Fibroblast of lung (primary cell): ENCODE results near the gene GARIN1A.

Experiments used
- CTCF ChIP-seq, 2 donors: IDR thresholded peaks in 1 of 2; conservative IDR thresholded peaks in 1 of 2; 1 replicate in 1 of 2; 2 replicates in 1 of 2; pipeline ENCODE4 v1.5.1; 2011 to 2012; ENCODE audit warnings: low read length in 2 of 2, control low read depth in 1 of 2, inconsistent platforms in 1 of 2, low read depth in 1 of 2, mild to moderate bottlenecking in 1 of 2
- EZH2 ChIP-seq: IDR thresholded peaks from 2 replicates; pipeline ENCODE4 v1.5.1; 2012; ENCODE audit warnings: low read length, control low read depth, mild to moderate bottlenecking; ENCODE audit errors: missing control alignments

GRCh38 chr7:128679920-128680319 lies 7.8 kb downstream of the GARIN1A start:
- TF ChIP-seq CTCF (conservative IDR thresholded peaks at IDR 0.05 in 1 of 2, IDR thresholded peaks at IDR 0.05 in 1 of 2; ENCODE audit: low read depth in 1 of 2, low read length in 2 of 2) (no peak), EZH2 (no peak)
